GM21717 (cell line): ENCODE measurements around the gene BICD2.

ENCODE experiments used
- ATAC-seq: cut with Tn5 transposase; IDR thresholded peaks from one replicate; pipeline ENCODE4 v1.9.1; 2021; ENCODE audit warnings: mild to moderate bottlenecking, moderate library complexity; ENCODE audit not compliant: unreplicated experiment

Gene BICD2

GRCh38 chr9:92728831-92729734 lies 35.5 kb downstream of the BICD2 start:
- ATAC-seq: peak; percentile 86

DNA sequence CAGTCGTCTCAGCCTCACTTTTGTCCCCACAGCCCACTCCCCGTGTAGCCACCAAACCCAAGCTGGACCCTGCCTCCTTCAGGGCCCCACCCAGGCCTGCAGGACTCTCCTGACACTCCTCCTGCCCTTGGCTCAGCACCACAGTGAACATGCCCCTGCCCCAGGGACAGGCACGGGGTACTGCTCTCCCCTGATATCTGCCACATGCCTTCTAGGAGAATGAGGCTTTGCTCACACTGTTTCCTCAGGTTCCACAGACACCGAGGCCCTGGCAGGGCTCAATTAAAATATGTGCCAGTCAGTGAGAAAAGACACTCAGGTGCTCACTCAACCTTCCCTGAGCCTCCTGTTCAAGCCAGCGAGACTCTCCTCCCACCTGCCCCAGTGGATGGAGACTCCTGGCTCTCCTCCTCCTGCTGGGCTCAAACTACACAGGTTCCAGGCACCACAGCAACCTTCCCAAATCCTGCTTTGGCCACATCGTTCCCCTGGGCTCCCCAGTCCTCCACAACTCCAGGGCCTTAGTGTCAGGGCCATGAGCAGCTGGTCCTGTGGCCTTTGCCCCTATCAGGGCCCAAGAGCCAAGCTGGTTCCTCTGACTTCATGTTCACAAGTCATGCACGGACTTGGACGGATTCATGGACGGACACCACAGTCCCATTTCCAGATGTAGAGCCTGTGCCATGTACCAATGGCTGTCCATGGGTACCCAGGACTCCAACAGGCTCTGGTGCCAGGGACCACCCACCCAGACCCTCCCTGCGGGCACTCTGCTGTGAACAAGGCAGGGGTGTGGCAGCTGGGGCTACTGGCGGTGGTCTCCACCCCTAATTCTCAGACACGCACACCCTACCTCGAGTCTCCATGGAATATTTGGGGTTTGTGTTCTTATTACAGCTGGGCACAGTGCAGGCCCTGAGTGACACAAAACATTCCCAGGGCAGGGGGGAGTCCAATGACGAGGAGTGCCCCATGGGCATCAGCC lies 36.6 kb downstream of the BICD2 start:
- no peak for ATAC-seq

GRCh38 chr9:92726971-92727715 lies 37.5 kb downstream of the BICD2 start:
- ATAC-seq: no peak

GRCh38 chr9:92726348-92726747 lies 38.3 kb downstream of the BICD2 start:
- ATAC-seq: no peak

DNA sequence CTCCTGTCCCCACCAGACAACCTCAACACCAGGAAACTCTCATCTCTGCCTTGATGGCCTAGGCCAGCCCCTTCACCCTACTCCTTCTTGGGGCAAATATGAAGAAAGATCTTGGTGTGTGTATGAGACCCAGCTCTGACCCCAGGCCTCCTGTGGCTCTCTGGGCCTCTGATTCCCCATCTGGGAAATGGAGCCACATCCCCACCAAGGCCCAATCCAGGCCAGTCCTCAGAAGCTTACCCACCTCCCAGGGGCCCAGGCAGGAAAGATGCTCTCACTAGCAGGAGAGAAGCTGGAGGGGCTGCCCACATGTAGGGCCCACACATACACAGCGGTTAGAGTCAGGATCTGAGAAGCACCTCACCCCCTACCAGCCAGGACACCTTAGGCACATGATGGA lies 38.9 kb downstream of the BICD2 start:
- no peak for ATAC-seq

DNA sequence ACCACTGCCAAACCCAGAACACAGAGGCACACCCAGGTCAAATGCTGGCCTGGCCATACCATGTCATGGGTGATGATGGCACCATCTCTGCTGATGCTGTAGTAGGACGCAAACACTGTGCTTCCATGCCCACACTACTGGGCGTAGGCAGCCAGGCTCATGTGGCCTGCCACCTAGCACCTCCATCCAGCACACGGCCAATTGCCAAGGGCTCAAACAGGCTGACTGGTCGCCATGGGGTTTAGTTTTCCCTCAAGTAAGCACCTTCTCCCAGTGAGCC lies 39.4 kb downstream of the BICD2 start:
- no peak for ATAC-seq

DNA sequence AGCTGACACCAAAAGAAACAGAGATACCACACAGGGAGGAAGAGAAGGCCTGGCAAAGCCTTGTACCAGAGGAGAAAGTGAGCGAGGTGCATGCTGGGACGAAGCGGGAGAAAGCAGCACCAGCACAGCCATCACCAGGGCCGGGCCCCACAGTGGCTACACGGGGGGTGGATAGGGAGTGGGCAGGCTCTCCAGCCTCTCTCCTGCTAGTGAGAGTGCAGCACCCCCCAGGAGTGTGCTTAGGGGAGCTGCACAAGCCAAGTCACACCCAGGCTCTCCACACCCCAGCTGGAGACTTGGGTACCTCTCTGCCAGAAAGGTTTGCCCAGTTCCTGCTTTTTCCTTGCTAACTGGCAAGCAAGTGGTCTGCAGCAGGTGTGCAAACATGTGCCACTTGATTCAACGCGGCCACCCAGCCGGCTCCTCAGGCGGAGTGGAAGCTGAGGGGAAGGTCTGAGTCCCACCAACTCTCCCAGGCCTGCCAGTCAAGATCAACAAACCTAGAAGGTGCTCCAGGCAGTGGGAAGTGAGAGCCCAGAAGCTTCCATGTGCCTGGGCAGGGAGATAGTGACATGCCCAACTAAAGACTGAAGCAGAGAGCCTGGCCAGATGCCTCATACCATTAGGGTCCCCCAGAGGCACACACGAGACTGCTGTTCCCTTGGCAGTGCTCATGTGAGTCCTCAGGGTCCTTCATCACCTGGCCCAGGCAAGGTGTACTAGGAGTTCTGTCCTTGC lies 39.9 kb downstream of the BICD2 start:
- no peak for ATAC-seq

DNA sequence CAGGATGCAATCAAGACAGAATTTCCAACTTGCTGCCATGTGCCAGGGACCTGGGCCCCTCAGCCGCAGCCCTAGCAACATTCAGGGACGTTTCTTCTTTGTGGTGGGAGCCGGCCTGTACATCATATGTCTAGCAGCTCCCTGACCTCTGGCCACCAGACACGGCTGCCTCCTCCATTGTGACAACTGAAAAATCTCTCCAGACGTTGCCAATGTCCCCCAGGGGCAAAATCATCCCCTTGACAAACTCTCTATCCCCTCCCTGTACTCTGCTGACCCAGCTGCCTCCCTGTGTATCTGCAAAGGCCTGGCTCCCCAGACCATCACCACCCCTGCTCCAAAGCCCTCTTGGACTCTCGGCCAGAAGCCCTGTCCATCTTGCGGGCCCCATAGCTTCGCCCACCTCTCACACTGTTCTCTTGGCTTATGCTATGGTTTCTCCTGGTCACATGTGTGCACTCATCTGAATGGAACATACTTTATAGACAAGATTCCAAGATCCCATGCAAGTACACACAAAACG lies 40.8 kb downstream of the BICD2 start:
- no peak for ATAC-seq

- no peak for ATAC-seq
Observed at GRCh38 chr9:92723299-92723625, 41.4 kb downstream of the BICD2 start.

GRCh38 chr9:92722386-92723298 lies 42.0 kb downstream of the BICD2 start:
- no peak for ATAC-seq

DNA sequence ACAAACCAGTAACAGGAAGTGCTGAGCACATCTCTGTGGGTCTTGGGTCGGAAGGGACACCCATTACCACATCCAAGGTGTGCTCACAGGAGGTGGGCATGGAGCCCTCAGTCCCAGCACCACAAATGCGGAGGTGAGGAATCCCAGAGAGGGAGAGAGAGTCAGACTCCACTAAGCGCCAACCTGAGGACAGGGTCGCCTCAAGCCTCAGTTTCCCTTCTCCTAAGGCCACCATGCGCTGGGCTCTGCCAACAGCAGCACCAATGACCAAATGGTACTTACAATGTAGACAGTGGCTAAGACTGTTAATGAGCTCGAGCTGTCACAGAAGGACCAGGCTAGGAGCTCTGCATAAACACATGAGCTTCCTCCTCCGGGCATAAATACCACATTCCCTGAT lies 43.1 kb downstream of the BICD2 start:
- no peak for ATAC-seq

DNA sequence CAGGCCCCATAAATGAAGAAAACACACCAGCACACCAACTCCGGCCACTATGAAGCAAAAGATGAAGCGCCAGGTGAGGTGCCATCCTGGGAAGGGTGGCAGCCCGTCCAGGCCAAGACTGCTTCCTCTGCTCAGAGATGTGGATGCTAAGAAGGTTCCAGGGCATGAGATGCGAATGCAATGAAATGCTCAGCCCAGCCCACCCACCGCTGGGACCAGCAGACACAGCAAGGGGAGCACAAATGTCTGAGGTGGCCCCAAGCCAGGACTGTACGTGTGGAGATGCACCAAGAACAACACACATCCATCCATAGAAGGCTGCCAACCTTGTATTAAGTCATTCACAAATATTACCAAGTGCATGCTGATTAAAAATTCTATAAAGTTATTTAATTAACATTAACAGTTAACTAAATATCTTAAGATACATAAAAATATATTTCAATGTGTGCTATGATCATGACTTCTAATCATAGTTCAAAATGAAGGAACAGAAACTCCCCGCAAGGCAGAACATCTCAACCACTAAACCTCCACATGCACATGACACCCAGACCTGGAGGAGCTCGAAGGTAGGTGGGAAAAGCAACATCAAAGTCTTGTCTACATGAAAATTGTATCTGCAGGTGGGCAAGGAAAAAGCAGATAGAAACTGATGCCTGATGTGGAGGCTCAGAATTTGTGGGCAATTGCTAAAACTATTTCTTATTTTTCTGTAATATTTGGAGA lies 43.7 kb downstream of the BICD2 start:
- no peak for ATAC-seq

- no peak for ATAC-seq
Observed at GRCh38 chr9:92720209-92720765, 44.3 kb downstream of the BICD2 start.

GRCh38 chr9:92719028-92719647 lies 45.5 kb downstream of the BICD2 start:
- ATAC-seq: no peak

DNA sequence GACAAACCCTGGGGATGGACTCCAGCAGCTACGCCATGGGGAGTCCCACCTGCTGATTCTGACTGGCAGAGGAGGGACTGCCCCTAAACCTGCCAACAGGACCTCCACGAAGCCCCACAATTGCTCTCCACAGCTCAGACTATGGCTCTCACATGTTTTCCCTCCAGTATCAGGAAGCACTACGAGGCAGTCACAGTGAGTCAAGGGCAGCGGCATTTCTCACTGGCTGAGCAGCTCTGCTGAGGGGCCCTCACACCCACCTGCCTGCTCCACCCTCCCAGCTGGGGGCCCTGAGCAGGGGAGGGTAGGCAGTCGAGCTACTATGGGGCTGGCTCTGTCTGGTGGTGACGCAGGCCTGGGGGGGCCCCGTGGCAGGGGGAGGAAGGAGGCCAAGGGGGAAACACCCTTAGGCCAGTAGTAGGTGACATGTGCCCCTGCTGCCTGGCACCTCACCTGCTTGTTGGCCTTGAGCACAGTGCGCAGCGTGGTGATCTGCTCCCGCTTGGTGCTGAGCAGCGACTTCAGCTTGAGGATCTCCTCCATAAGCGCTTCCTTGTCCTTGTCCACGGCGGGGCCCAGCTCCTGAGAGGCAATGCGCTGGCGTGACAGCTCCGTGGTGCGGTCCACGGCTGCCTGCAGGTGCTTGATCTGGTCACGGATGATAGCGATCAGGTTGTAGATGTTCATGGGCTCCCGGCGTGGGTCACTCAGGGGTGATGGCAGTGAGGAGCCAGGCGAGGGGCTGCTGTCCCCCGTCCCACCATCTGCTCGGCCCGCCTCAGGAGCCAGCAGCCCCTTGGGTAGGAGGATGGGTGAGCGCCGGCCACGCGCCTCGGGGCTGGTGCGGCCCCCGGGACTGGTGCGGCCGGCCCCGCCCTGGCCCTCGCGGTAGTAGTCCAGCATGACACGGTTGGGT lies 46.3 kb downstream of the BICD2 start:
- ATAC-seq: no peak

DNA sequence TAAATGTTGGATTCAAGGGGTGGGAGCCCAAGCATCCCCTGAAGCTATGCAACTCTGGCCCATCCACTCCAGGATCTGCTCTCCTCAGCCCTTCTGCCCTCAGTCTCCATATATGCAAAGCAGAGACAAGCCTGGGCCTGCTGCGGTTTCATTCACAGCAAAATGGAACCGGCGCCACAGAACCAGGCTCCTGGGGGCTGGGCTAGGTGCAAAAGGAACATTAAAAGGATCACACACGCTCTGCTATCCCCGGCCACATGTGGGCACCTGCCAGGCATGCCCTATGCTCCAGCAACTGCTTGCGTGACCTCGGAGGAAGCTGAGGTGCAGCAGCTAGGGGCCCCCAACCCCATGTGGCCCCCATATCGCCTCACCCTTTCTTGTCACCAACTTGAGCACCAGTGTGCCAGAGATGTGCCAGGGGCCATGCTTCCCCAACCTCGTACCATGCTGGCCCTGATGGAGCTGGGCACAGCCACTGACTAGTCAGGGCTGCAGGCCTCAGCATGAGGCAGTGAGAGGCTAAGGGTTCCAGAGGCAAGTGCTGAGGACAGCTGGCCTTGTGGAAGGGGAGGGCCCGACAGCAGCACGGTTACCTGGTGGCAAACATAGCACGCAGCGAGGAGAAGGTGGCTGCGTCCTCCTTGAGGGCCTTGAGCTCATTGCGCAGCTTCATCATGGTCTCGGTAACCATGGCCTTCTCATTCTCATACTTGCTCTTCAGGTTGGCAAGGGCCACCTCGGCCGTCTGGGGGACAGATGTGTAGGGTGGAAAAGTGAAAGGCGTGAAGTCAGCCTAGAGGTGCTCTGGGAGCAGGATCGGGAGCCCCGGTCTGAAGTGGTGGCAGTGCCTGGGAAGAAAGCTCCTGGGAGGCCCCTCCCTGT lies 47.2 kb downstream of the BICD2 start:
- ATAC-seq: peak; percentile 67
